SK-N-SH treated with all-trans-retinoic acid at 6 μM for 48 hours (cell line): ENCODE data around the gene RBM22.

ENCODE experiments used
- ESRRG ChIP-seq: fragments of 250-450 bp; sonication (Bioruptor Pico); IDR thresholded peaks from 2 replicates; pipeline ENCODE4 v1.6.1; 2021; ENCODE audit warnings: mild to moderate bottlenecking
- PPARA ChIP-seq: fragments of 250-450 bp; sonication (Bioruptor Pico); IDR thresholded peaks from 2 replicates; pipeline ENCODE4 v1.5.0; 2020; ENCODE audit warnings: mild to moderate bottlenecking, borderline replicate concordance
- ZC3H10 ChIP-seq: fragments of 250-450 bp; sonication (Bioruptor Pico); IDR thresholded peaks from 2 replicates; pipeline ENCODE4 v1.5.1; 2021; ENCODE audit warnings: mild to moderate bottlenecking, moderate library complexity
- TF ChIP-seq, protein P1 (sequence below): fragments of 250-450 bp; sonication (Bioruptor Pico); IDR thresholded peaks from 2 replicates; pipeline ENCODE4 v1.8.0; 2020; ENCODE audit warnings: mild to moderate bottlenecking, moderate library complexity, borderline replicate concordance

DNA sequence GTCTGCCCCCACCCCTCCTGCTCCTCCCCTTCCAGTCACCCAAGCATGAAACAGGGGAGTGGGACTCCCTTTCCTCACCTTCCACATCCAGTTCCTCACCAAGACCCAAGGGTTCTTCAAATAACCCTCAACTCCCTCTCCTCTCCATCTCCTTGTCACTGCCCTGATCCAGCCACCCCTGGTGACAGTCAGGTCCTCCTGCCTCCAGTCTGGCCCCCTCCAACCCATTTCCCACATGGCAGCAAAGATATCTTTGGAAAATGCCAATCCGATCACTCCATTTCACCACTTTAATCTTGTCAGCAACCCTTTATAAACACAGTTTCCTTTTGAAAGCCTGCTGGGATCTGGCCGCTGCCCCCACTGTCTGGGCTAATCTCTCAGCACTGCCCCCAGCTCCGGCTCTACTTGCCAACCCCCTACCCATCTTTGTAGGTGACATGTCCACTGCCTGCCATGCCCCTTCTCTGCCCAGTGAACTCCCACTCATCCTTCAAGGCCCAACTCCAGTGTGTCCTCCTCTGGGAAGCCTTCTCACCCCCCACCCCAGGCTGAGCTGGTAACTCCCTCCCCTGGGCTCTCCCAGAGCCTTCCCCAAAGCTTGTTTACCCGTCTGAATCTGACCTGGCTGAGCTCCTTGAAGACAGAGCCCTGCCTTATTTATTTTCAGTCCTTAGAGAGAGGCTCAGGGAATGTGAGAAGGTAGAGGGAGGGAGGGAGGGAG is 40.6 kb downstream of the RBM22 start:
- TF ChIP-seq ZC3H10 (no peak), ESRRG (no peak), PPARA (CRISPR knock-in tag) (no peak)
- TF ChIP-seq, protein P1, sequence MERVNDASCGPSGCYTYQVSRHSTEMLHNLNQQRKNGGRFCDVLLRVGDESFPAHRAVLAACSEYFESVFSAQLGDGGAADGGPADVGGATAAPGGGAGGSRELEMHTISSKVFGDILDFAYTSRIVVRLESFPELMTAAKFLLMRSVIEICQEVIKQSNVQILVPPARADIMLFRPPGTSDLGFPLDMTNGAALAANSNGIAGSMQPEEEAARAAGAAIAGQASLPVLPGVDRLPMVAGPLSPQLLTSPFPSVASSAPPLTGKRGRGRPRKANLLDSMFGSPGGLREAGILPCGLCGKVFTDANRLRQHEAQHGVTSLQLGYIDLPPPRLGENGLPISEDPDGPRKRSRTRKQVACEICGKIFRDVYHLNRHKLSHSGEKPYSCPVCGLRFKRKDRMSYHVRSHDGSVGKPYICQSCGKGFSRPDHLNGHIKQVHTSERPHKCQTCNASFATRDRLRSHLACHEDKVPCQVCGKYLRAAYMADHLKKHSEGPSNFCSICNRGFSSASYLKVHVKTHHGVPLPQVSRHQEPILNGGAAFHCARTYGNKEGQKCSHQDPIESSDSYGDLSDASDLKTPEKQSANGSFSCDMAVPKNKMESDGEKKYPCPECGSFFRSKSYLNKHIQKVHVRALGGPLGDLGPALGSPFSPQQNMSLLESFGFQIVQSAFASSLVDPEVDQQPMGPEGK (CRISPR knock-in tag) = no peak
